ENCODE data around the gene ITGB4.
"Not testable (repeated sequence)": the region's sequence is repeated elsewhere in the genome, so short reads cannot be mapped to it uniquely, and the experiment has no call there.

Gene ITGB4

GRCh38 chr17:75754378-75755204 is 33.3 kb downstream of the ITGB4 start:
- no peak for DNase-seq

GRCh38 chr17:75755205-75755901 is 34.1 kb downstream of the ITGB4 start:
- DNase-seq, result no peak

GRCh38 chr17:75755990-75756389 is 34.7 kb downstream of the ITGB4 start:
- DNase-seq, result no peak

GRCh38 chr17:75756451-75757085 is 35.3 kb downstream of the ITGB4 start:
- DNase-seq, result no peak

- DNase-seq, result no peak
These were observed 35.9 kb downstream of the ITGB4 start for GRCh38 chr17:75757086-75757681.

- DNase-seq, result no peak
These were observed 37.1 kb downstream of the ITGB4 start for GRCh38 chr17:75758131-75758905.

- DNase-seq, result no peak
These were observed 38.2 kb downstream of the ITGB4 start for GRCh38 chr17:75759457-75759856.

GRCh38 chr17:75759978-75760640 is 38.9 kb downstream of the ITGB4 start:
- DNase-seq, result not testable (repeated sequence)

GRCh38 chr17:75762513-75763268 is 41.4 kb downstream of the ITGB4 start:
- no peak for DNase-seq

GRCh38 chr17:75763269-75763607 is 42.0 kb downstream of the ITGB4 start:
- no peak for DNase-seq

GRCh38 chr17:75763613-75764416 is 42.6 kb downstream of the ITGB4 start:
- no peak for DNase-seq

- DNase-seq, result no peak
These were observed 43.1 kb downstream of the ITGB4 start for GRCh38 chr17:75764417-75764710.

- peak; percentile 20 for DNase-seq
These were observed 43.6 kb downstream of the ITGB4 start, which contains the start of gene GALK1 for GRCh38 chr17:75764711-75765421. TSS of gene GALK1 (minus strand) at chr17:75765192. CDS start at chr17:75765136, 56 bp downstream.

GRCh38 chr17:75765981-75766380 is 44.7 kb downstream of the ITGB4 start:
- no peak for DNase-seq

GRCh38 chr17:75767881-75768280 is 46.6 kb downstream of the ITGB4 start:
- no peak for DNase-seq

- peak; percentile 74 for DNase-seq
These were observed 48.3 kb downstream of the ITGB4 start for GRCh38 chr17:75769536-75769935.

GRCh38 chr17:75771334-75772281 is 50.3 kb downstream of the ITGB4 start:
- DNase-seq, result no peak

GRCh38 chr17:75773121-75773807 is 52.0 kb downstream of the ITGB4 start:
- no peak for DNase-seq
